Stimulated activated CD8-positive, alpha-beta memory T cell treated with anti-CD3 and anti-CD28 coated beads, Interleukin-7, amount 100 ng/mL, for 48 hours (primary cell): Measurements from ENCODE around the gene EFNB2.

Source experiments
- DNase-seq, 2 donors: peaks; one replicate each; pipeline ENCODE4 v3.0.0-alpha.2; 2020; ENCODE audit warnings: low read depth in 1 of 2; ENCODE audit errors: extremely low read depth in 1 of 2

The EFNB2 gene

GRCh38 chr13:106526738-106527444, 8.6 kb downstream of the EFNB2 start:
- no peak for DNase-seq

GRCh38 chr13:106525865-106526264, 9.6 kb downstream of the EFNB2 start:
- DNase-seq, result no peak

GRCh38 chr13:106524108-106524507, 11.4 kb downstream of the EFNB2 start:
- DNase-seq, result no peak

- no peak for DNase-seq
Measured at GRCh38 chr13:106523576-106523975, 11.9 kb downstream of the EFNB2 start.

- DNase-seq, result no peak
Measured at GRCh38 chr13:106522898-106523525, 12.4 kb downstream of the EFNB2 start.

GRCh38 chr13:106522112-106522705, 13.3 kb downstream of the EFNB2 start:
- DNase-seq, result no peak

- no peak for DNase-seq
Measured at GRCh38 chr13:106521095-106521799, 14.2 kb downstream of the EFNB2 start.

- DNase-seq, result no peak
Measured at GRCh38 chr13:106520251-106521054, 15.0 kb downstream of the EFNB2 start.

- no peak for DNase-seq
Measured at GRCh38 chr13:106518512-106518911, 16.9 kb downstream of the EFNB2 start.

- no peak for DNase-seq
Measured at GRCh38 chr13:106517109-106517847, 18.2 kb downstream of the EFNB2 start.

- DNase-seq, result no peak
Measured at GRCh38 chr13:106515635-106516254, 19.7 kb downstream of the EFNB2 start.

GRCh38 chr13:106514928-106515634, 20.4 kb downstream of the EFNB2 start:
- DNase-seq, result no peak

GRCh38 chr13:106513025-106513983, 22.2 kb downstream of the EFNB2 start:
- no peak for DNase-seq

GRCh38 chr13:106507560-106508274, 27.7 kb downstream of the EFNB2 start:
- DNase-seq, result no peak

GRCh38 chr13:106506286-106506685, 29.2 kb downstream of the EFNB2 start:
- no peak for DNase-seq

GRCh38 chr13:106505732-106506131, 29.7 kb downstream of the EFNB2 start:
- no peak for DNase-seq

GRCh38 chr13:106505295-106505694, 30.2 kb downstream of the EFNB2 start:
- no peak for DNase-seq
